ENCODE results near the gene NPB. TPM values are rescaled to one million over a fixed set of nuclear protein-coding genes. Genes with fewer than 3 reads are reported as not detected.

The NPB gene
- total RNA-seq, 1 experiment from 2014 or later, result 0.47 TPM

GRCh38 chr17:81869221-81870130 lies 32.6 kb upstream of the NPB start:
- Mint-ChIP-seq H3K36me3 (ENCODE audit: insufficient read depth, unreplicated experiment) (peaks cover 93% of the 10 kb centered on the region), H3K9me3 (ENCODE audit: low read depth, unreplicated experiment) (no peaks in the 10 kb centered on the region), H3K27me3 (ENCODE audit: unreplicated experiment) (no peaks in the 10 kb centered on the region), H3K27ac (ENCODE audit: unreplicated experiment) (peak overlapping the region; percentile 90), H3K4me3 (ENCODE audit: low read depth, unreplicated experiment) (peak overlapping the region; percentile 75), H3K4me1 (ENCODE audit: low read depth, unreplicated experiment) (peaks cover 21% of the 10 kb centered on the region)
- no TSS peak for BruUV-seq (replicated peaks)
- CTCF ChIA-PET, result interaction anchor here (0.5 kb wide), 1 partner anchor 106 kb away, joined by 3 read pairs; no protein-coding TSS in a partner anchor
- intact Hi-C loops (cut with micrococcal nuclease; ENCODE audit: unreplicated experiment), result no loop called here
- TF ChIP-seq, protein P1, sequence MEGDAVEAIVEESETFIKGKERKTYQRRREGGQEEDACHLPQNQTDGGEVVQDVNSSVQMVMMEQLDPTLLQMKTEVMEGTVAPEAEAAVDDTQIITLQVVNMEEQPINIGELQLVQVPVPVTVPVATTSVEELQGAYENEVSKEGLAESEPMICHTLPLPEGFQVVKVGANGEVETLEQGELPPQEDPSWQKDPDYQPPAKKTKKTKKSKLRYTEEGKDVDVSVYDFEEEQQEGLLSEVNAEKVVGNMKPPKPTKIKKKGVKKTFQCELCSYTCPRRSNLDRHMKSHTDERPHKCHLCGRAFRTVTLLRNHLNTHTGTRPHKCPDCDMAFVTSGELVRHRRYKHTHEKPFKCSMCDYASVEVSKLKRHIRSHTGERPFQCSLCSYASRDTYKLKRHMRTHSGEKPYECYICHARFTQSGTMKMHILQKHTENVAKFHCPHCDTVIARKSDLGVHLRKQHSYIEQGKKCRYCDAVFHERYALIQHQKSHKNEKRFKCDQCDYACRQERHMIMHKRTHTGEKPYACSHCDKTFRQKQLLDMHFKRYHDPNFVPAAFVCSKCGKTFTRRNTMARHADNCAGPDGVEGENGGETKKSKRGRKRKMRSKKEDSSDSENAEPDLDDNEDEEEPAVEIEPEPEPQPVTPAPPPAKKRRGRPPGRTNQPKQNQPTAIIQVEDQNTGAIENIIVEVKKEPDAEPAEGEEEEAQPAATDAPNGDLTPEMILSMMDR (IDR thresholded peaks at IDR 0.05; ENCODE audit: unreplicated experiment), result peak; percentile 85
- DNase-seq, result peak; percentile 44

- Mint-ChIP-seq H3K36me3 (ENCODE audit: insufficient read depth, unreplicated experiment) (peaks cover 84% of the 10 kb centered on the region), H3K9me3 (ENCODE audit: low read depth, unreplicated experiment) (no peaks in the 10 kb centered on the region), H3K4me1 (ENCODE audit: low read depth, unreplicated experiment) (peaks cover 19% of the 10 kb centered on the region), H3K27ac (ENCODE audit: unreplicated experiment) (peak overlapping the region; percentile 90), H3K4me3 (ENCODE audit: low read depth, unreplicated experiment) (peak overlapping the region; percentile 75), H3K27me3 (ENCODE audit: unreplicated experiment) (no peaks in the 10 kb centered on the region)
- intact Hi-C loops (cut with micrococcal nuclease; ENCODE audit: unreplicated experiment), result no loop called here
- BruUV-seq (replicated peaks), result no TSS peak
- peak; percentile 34 for DNase-seq
- CTCF ChIA-PET, result no interaction called here
- TF ChIP-seq, protein P1 (IDR thresholded peaks at IDR 0.05; ENCODE audit: unreplicated experiment), result no peak
These were observed 31.7 kb upstream of the NPB start for GRCh38 chr17:81870131-81870980.

- peak within 1 kb of the TSS; percentile 75 for H3K4me3 Mint-ChIP-seq (ENCODE audit: low read depth, unreplicated experiment)
- H3K9me3 Mint-ChIP-seq (ENCODE audit: low read depth, unreplicated experiment), result no peaks in the 10 kb centered on the region
- no TSS peak for BruUV-seq (replicated peaks)
- peaks cover 78% of the 10 kb centered on the region for H3K36me3 Mint-ChIP-seq (ENCODE audit: insufficient read depth, unreplicated experiment)
- CTCF ChIA-PET, result no interaction called here
- H3K27ac Mint-ChIP-seq (ENCODE audit: unreplicated experiment), result peak within 1 kb of the TSS; percentile 90
- intact Hi-C loops (cut with micrococcal nuclease; ENCODE audit: unreplicated experiment), result no loop called here
- DNase-seq, result no peak
- H3K4me1 Mint-ChIP-seq (ENCODE audit: low read depth, unreplicated experiment), result peaks cover 12% of the 10 kb centered on the region
- TF ChIP-seq, protein P1 (IDR thresholded peaks at IDR 0.05; ENCODE audit: unreplicated experiment), result no peak
- no peaks in the 10 kb centered on the region for H3K27me3 Mint-ChIP-seq (ENCODE audit: unreplicated experiment)
These were observed 31.1 kb upstream of the NPB start, which contains the start of gene ARHGDIA for GRCh38 chr17:81870981-81871386. ARHGDIA (minus strand) TSS chr17:81871337; CDS start chr17:81869930, 1,407 bp downstream.
